SU-DHL-6 (cell line): Measurements from ENCODE around the gene GRID2.

Experiments used
- EZH2phosphoT487 ChIP-seq: fragments of 200-600 bp; sonication (generic), shearing (Covaris generic); conservative IDR thresholded peaks from 2 replicates; pipeline ENCODE4 v1.6.1; 2018; ENCODE audit warnings: mild to moderate bottlenecking, antibody characterized with exemption, low read length, moderate library complexity, mixed read lengths
- TF ChIP-seq, protein P1 (sequence below): fragments of 200-600 bp; sonication (generic); IDR thresholded peaks from one replicate; pipeline ENCODE4 v1.5.1; 2017; ENCODE audit warnings: antibody characterized with exemption, mild to moderate bottlenecking, low read length, moderate library complexity; ENCODE audit not compliant: insufficient read depth, poor library complexity, severe bottlenecking

- TF ChIP-seq, protein P1, sequence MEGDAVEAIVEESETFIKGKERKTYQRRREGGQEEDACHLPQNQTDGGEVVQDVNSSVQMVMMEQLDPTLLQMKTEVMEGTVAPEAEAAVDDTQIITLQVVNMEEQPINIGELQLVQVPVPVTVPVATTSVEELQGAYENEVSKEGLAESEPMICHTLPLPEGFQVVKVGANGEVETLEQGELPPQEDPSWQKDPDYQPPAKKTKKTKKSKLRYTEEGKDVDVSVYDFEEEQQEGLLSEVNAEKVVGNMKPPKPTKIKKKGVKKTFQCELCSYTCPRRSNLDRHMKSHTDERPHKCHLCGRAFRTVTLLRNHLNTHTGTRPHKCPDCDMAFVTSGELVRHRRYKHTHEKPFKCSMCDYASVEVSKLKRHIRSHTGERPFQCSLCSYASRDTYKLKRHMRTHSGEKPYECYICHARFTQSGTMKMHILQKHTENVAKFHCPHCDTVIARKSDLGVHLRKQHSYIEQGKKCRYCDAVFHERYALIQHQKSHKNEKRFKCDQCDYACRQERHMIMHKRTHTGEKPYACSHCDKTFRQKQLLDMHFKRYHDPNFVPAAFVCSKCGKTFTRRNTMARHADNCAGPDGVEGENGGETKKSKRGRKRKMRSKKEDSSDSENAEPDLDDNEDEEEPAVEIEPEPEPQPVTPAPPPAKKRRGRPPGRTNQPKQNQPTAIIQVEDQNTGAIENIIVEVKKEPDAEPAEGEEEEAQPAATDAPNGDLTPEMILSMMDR, result no peak
- TF ChIP-seq EZH2phosphoT487, result no peak
Observed at GRCh38 chr4:93201471-93202096, 897.8 kb downstream of the GRID2 start.
